Measurements from ENCODE around the gene NEMP2. TPM values are rescaled to one million over a fixed set of nuclear protein-coding genes. Genes with fewer than 3 reads are reported as not detected.

Gene NEMP2
- total RNA-seq, 4 donors from 2014 or later, result 1.1 to 1.7 (median 1.6) TPM

GRCh38 chr2:190456833-190457232, 77.7 kb downstream of the NEMP2 start:
- no peak for TF ChIP-seq POLR2A (IDR thresholded peaks at IDR 0.05)
- TF ChIP-seq, protein P1, sequence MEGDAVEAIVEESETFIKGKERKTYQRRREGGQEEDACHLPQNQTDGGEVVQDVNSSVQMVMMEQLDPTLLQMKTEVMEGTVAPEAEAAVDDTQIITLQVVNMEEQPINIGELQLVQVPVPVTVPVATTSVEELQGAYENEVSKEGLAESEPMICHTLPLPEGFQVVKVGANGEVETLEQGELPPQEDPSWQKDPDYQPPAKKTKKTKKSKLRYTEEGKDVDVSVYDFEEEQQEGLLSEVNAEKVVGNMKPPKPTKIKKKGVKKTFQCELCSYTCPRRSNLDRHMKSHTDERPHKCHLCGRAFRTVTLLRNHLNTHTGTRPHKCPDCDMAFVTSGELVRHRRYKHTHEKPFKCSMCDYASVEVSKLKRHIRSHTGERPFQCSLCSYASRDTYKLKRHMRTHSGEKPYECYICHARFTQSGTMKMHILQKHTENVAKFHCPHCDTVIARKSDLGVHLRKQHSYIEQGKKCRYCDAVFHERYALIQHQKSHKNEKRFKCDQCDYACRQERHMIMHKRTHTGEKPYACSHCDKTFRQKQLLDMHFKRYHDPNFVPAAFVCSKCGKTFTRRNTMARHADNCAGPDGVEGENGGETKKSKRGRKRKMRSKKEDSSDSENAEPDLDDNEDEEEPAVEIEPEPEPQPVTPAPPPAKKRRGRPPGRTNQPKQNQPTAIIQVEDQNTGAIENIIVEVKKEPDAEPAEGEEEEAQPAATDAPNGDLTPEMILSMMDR (IDR thresholded peaks at IDR 0.05), result no peak
- H3K4me3 ChIP-seq (ENCODE audit: low read depth, poor library complexity, severe bottlenecking), result no peak overlapping the region
- DNase-seq (ENCODE audit: low spot score in 2 of 2), result no peak
- WGBS, 2 donors, result 71 to 87% methylated on average over 7 of the region's 7 CpGs
- intact Hi-C loops (cut with DNase I; ENCODE audit: low total_unique reads), result no loop called here

GRCh38 chr2:190455358-190456095, 79.0 kb downstream of the NEMP2 start:
- no peak overlapping the region for H3K4me3 ChIP-seq (ENCODE audit: low read depth, poor library complexity, severe bottlenecking)
- intact Hi-C loops (cut with DNase I; ENCODE audit: low total_unique reads), result no loop called here
- WGBS, 2 donors, result 78 to 90% methylated on average over 7 of the region's 7 CpGs
- TF ChIP-seq, protein P1 (IDR thresholded peaks at IDR 0.05), result no peak
- TF ChIP-seq POLR2A (IDR thresholded peaks at IDR 0.05), result no peak
- no peak for DNase-seq (ENCODE audit: low spot score in 2 of 2)

DNA sequence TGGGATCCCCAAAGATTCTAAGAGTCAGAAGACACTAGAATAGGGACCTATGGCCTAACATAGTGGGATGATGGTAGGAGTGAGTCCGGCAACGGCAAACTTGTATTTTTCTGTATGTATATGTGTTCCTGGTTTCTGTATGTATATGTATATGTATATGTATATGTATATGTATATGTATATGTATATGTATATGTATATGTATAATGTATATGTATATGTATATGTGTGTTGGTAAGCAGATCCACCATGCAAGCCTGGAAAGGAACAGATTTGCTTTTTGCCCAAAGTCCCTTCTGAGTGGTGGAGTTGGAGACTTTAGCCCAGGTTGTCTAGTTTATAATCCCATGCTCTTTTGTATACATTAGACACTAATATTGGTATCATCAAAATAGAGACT, 79.7 kb downstream of the NEMP2 start:
- no peak overlapping the region for H3K4me3 ChIP-seq (ENCODE audit: low read depth, poor library complexity, severe bottlenecking)
- no peak for DNase-seq (ENCODE audit: low spot score in 2 of 2)
- intact Hi-C loops (cut with DNase I; ENCODE audit: low total_unique reads), result no loop called here

More for the DNA sequence above, 79.7 kb downstream of the NEMP2 start:
- WGBS, 2 donors, result 96 to 98% methylated on average over 2 of the region's 2 CpGs
- no peak for TF ChIP-seq POLR2A (IDR thresholded peaks at IDR 0.05)
- TF ChIP-seq, protein P1 (IDR thresholded peaks at IDR 0.05), result no peak

Other genes starting within 250 kb of the NEMP2 start
- gene HIBCH, start 214.9 kb downstream of the NEMP2 start, total RNA-seq, result 10 to 100 TPM; 10.0 to 21.4 (median 18.4) TPM
- 10 to 100 TPM; 10.9 to 12.0 (median 11.9) TPM for gene INPP1, start 191.1 kb downstream of the NEMP2 start, total RNA-seq
- gene MFSD6, start 126.4 kb downstream of the NEMP2 start, total RNA-seq, result 100 to 1,000 TPM; 184 to 265 (median 208) TPM
- 10 to 100 TPM; 66.8 to 82.0 (median 75.1) TPM for gene NAB1, start 114.4 kb upstream of the NEMP2 start, total RNA-seq

Data from lower leg skin (tissue), 4 donors.